Spleen (tissue), 11 donors: Measurements from ENCODE around the gene FBXL4. TPM values are rescaled to one million over a fixed set of nuclear protein-coding genes. Genes with fewer than 3 reads are reported as not detected.
A peak's percentile ranks its signal among the peaks of the same experiment; 100 is the strongest.

Source experiments
- DNase-seq: peaks from one replicate; pipeline ENCODE4 v3.0.0-alpha.2; 2020
- H3K27ac ChIP-seq, 8 donors: fragments of 200-600 bp; sonication (generic) in 7 of 8; 1 replicate in 4 of 8; 2 replicates in 4 of 8; pipeline versions ENCODE4 v1.5.0 to v1.8.0; 2016 to 2021; ENCODE audit warnings: inconsistent platforms in 4 of 8, mild to moderate bottlenecking in 4 of 8, moderate library complexity in 1 of 8
- H3K27me3 ChIP-seq, 7 donors: fragments of 200-600 bp; sonication (generic) in 6 of 7; replicated peaks in 1 of 7; 1 replicate in 4 of 7; 2 replicates in 3 of 7; pipeline versions ENCODE4 v1.5.0 to v1.8.0; 2016 to 2021; ENCODE audit warnings: inconsistent platforms in 3 of 7, mild to moderate bottlenecking in 1 of 7
- H3K36me3 ChIP-seq, 6 donors: fragments of 200-600 bp; sonication (generic) in 5 of 6; 1 replicate in 4 of 6; 2 replicates in 2 of 6; pipeline versions ENCODE4 v1.5.0 to v1.8.0; 2016 to 2021; ENCODE audit warnings: inconsistent platforms in 2 of 6
- H3K4me1 ChIP-seq, 6 donors: fragments of 200-600 bp; sonication (generic) in 5 of 6; 1 replicate in 3 of 6; 2 replicates in 3 of 6; pipeline versions ENCODE4 v1.5.0 to v1.8.0; 2016 to 2021; ENCODE audit warnings: inconsistent platforms in 3 of 6
- H3K4me3 ChIP-seq, 8 donors: fragments of 200-600 bp; sonication (generic) in 7 of 8; 1 replicate in 4 of 8; 2 replicates in 4 of 8; pipeline versions ENCODE4 v1.5.0 to v1.8.0; 2016 to 2021; ENCODE audit warnings: inconsistent platforms in 4 of 8, mild to moderate bottlenecking in 4 of 8, moderate library complexity in 2 of 8
- H3K9me3 ChIP-seq, 8 donors: fragments of 200-600 bp; sonication (generic) in 7 of 8; 1 replicate in 4 of 8; 2 replicates in 4 of 8; pipeline versions ENCODE4 v1.5.0 to v1.8.0; 2016 to 2021; ENCODE audit warnings: inconsistent platforms in 4 of 8
- POLR2A ChIP-seq, 3 donors: fragments of 450-650 bp; IDR thresholded peaks; one replicate each; pipeline ENCODE4 v1.5.1; 2017; ENCODE audit warnings: antibody characterized with exemption in 3 of 3, mild to moderate bottlenecking in 1 of 3
- POLR2AphosphoS5 ChIP-seq, 3 donors: sonication (generic); formaldehyde crosslinking; IDR thresholded peaks; one replicate each; pipeline ENCODE4 v1.5.1; 2017; ENCODE audit warnings: antibody characterized with exemption in 3 of 3
- WGBS, 5 donors: extraction: QIAGEN DNeasy Blood & Tissue Kit in 3 of 5; methylation state at CpG; one replicate each; pipeline versions ENCODE4 v1.1.5 to v1.1.7; 2013 to 2018; 5-methylcytosine and 5-hydroxymethylcytosine counted together
- intact Hi-C: fragments of 100-400 bp; cut with DNase I; formaldehyde crosslinking; loops from one replicate; pipeline ENCODE4 v1.15.0; 2023; ENCODE audit warnings: low total_unique reads
- polyA plus RNA-seq, 3 donors: library from polyadenylated mRNA; stranded (reverse); fragments of 200-250 nt; gene quantifications; one replicate each; pipeline ENCODE4 v1.2.1, GENCODE V29; 2013
- total RNA-seq, 7 donors: library from RNA; depleted of rRNA in 3 of 7; stranded (reverse); fragments of >200 nt in 3 of 7; fragmentation: NEBNext Ultra II Directional in 4 of 7; extraction: Animal tissue kit (Norgen Biotek cat#: 25700) in 4 of 7; gene quantifications; one replicate each; pipeline versions ENCODE4 v1.1.0 to v1.2.1, GENCODE V29; 2016 to 2021
- TF ChIP-seq, protein P1 (sequence below), 11 experiments: fragments of 200-600 bp in 7 of 11; fragments of 450-650 bp in 4 of 11; sonication (generic) in 4 of 11; IDR thresholded peaks in 8 of 11; conservative IDR thresholded peaks in 3 of 11; 1 replicate in 7 of 11; 2 replicates in 4 of 11; pipeline versions ENCODE4 v1.4.0 to v1.8.0; 2016 to 2021; ENCODE audit warnings: antibody characterized with exemption in 11 of 11, inconsistent platforms in 4 of 11, mild to moderate bottlenecking in 1 of 11
- donor health status: healthy with polysubstance abuse.
- donor health status: DM: no; HTN: no; CAD: no; lungs with moderate emphysema.
- donor health status: DM: no; HTN: no; CAD: no.
- donor health status: Bipolar disorder and iron deficiency.
- donor health status: healthy.
- donor health status: DM: no; HTN: no; CAD: no.
- donor health status: DM: yes; HTN: yes; CAD: no.

The FBXL4 gene
- total and polyA plus RNA-seq, 10 donors, result 2.7 to 27.0 (median 19.1) TPM

DNA sequence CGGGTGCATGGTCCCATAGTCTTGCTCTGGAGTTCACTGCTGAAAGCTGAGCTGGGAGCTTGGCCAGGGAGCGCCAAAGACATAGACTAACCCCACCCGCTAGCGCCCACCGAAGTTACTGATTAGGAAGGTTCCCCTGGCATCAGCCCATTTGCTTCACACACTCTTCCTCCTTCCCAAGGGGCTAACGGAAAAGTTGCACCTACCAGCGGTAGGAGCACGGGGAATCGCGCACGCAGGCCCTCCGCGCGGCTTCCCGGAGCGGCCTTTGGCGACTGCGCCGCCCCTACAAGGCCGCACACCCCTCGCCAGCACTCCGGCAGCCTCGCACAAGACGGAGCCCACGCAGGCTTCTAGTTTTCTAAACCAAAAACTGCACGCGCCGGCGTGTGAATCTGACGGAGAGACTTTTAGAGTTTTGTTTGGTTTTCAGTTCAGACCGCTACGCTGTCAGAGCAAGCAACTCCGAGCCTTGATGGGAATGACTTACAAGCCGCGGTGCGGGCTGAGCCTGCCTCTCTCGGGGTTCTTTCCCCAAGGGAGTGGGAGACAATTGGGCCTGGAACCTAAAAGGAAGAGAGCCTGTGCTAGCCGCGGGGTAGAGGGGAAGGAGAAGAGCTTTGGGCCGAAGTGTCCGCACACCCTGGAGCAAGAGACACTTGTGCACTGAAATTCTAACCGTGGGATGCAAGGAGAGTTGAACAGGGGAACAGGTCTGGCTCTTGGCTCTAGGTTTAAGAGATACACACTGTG is 114.3 kb downstream of the FBXL4 start:
- H3K27me3 ChIP-seq, result peaks cover 24 to 100% (median 99%) of the 10 kb centered on the region in 7 donors
- peak; percentile 73 for DNase-seq
- 0 to 2% (median 1%) methylated on average over 20 to 42 of the region's 42 CpGs for WGBS, 5 donors

DNA sequence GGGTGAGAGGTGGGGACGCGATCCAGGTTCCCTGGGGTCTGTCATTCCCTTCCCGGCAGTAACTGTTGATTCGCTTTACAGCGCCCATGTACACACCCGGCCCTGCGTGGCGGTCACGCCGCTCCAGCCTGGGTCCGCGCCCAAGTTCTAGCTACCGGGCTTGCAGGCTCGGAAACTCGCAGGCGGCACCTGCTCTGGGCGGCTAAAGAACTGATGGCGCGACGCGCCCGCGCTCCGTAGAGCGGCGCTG is 114.8 kb downstream of the FBXL4 start:
- Histone ChIP-seq H3K4me1 (peaks cover 41 to 82% (median 58%) of the 10 kb centered on the region in 6 donors), H3K27ac (no peak overlapping the region), H3K36me3 (no peaks in the 10 kb centered on the region), H3K9me3 (no peaks in the 10 kb centered on the region), H3K27me3 (peaks cover 24 to 100% (median 98%) of the 10 kb centered on the region in 7 donors), H3K4me3 (peak overlapping the region in 7 of 8 donors; percentile 46 to 82 (median 61))
- TF ChIP-seq, protein P1, sequence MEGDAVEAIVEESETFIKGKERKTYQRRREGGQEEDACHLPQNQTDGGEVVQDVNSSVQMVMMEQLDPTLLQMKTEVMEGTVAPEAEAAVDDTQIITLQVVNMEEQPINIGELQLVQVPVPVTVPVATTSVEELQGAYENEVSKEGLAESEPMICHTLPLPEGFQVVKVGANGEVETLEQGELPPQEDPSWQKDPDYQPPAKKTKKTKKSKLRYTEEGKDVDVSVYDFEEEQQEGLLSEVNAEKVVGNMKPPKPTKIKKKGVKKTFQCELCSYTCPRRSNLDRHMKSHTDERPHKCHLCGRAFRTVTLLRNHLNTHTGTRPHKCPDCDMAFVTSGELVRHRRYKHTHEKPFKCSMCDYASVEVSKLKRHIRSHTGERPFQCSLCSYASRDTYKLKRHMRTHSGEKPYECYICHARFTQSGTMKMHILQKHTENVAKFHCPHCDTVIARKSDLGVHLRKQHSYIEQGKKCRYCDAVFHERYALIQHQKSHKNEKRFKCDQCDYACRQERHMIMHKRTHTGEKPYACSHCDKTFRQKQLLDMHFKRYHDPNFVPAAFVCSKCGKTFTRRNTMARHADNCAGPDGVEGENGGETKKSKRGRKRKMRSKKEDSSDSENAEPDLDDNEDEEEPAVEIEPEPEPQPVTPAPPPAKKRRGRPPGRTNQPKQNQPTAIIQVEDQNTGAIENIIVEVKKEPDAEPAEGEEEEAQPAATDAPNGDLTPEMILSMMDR (IDR thresholded peaks at IDR 0.05 in 8 of 11, conservative IDR thresholded peaks at IDR 0.05 in 3 of 11), result no peak
- TF ChIP-seq POLR2AphosphoS5 (IDR thresholded peaks at IDR 0.05) (no peak), POLR2A (IDR thresholded peaks at IDR 0.05) (no peak)
- peak; percentile 81 for DNase-seq
- WGBS, 5 donors, result 1 to 4% (median 2%) methylated on average over 22 to 26 of the region's 26 CpGs
- intact Hi-C loops, result no loop called here

More for the DNA sequence above, 114.3 kb downstream of the FBXL4 start:
- H3K36me3 ChIP-seq, result no peaks in the 10 kb centered on the region
- H3K4me3 ChIP-seq, result peak overlapping the region; percentile 46 to 82 (median 59)
- H3K27ac ChIP-seq, result no peak overlapping the region
- TF ChIP-seq POLR2AphosphoS5 (IDR thresholded peaks at IDR 0.05) (no peak), POLR2A (IDR thresholded peaks at IDR 0.05) (no peak)
- TF ChIP-seq, protein P1 (IDR thresholded peaks at IDR 0.05 in 8 of 11, conservative IDR thresholded peaks at IDR 0.05 in 3 of 11), result no peak
- H3K9me3 ChIP-seq, result no peaks in the 10 kb centered on the region
- peaks cover 36 to 77% (median 53%) of the 10 kb centered on the region in 6 donors for H3K4me1 ChIP-seq
- intact Hi-C loops, result no loop called here

DNA sequence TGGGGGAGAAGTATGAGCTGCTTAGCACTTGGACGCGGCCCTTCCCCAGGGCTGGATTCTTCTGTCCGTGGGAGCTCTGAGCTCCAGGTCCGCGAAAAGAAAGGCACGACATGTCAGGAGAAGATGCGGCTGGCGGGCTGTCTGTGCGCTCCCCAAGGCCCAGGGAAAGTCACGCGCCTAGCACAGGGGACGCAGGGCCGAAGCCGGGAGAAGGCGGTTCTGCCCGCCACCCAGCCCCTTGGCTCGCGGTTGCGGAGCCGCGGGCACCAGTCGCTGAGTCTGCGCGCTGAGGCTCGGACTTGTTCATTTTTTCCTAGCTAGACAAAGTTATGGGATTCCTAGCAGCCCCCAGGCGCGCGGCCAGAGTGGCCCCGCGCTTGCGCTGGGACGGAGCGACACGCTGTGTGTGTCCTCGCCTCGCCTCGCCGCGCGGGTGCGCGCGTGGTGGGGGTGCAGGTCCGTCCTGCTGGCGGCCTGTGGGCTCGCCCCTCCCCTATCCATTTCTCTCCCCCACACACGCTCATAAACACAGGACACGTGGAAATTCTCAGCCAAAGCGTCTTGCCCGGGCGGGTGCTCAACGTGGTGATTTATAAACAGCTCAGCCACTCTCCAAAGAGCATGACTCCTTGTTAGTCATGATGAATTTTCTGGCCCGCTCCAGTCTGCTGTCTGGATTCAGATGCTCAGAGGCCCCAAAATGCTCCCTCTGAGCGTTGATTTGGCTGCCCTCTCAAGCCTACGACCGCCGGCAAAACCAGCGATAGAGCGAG is 115.3 kb downstream of the FBXL4 start:
- 2 to 6% (median 3%) methylated on average over 34 to 59 of the region's 59 CpGs for WGBS, 5 donors
- intact Hi-C loops, result no loop called here
- peaks cover 43 to 88% (median 62%) of the 10 kb centered on the region in 6 donors for H3K4me1 ChIP-seq
- no peaks in the 10 kb centered on the region for H3K9me3 ChIP-seq
- no peaks in the 10 kb centered on the region for H3K36me3 ChIP-seq
- peak; percentile 74 for DNase-seq
- peaks cover 23 to 100% (median 98%) of the 10 kb centered on the region in 7 donors for H3K27me3 ChIP-seq
- peak overlapping the region in 7 of 8 donors; percentile 18 to 82 (median 61) for H3K4me3 ChIP-seq
- TF ChIP-seq POLR2AphosphoS5 (IDR thresholded peaks at IDR 0.05), result no peak
- TF ChIP-seq, protein P1 (IDR thresholded peaks at IDR 0.05 in 8 of 11, conservative IDR thresholded peaks at IDR 0.05 in 3 of 11), result no peak
- TF ChIP-seq POLR2A (IDR thresholded peaks at IDR 0.05), result no peak
- H3K27ac ChIP-seq, result no peak overlapping the region

DNA sequence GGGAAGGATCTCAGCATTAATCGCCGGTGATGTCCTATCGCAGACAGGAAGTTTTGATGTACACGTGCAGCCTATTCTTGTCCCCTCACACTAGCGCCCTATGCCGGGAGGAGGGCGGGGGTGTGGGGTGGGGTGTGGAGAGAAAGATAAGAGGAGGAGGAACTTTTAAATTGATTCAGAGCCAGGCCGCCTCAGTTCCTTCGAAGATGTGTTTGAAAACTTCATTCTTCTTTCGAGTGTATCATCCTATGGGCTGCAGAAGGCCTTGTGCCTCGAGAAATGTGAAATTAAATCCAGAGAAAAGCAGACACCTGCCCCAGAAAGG is 115.8 kb downstream of the FBXL4 start:
- H3K4me3 ChIP-seq, result peak overlapping the region in 2 of 8 donors; percentile 63 to 82
- 3 to 5% (median 4%) methylated on average over 11 of the region's 11 CpGs for WGBS, 5 donors
- peaks cover 44 to 88% (median 65%) of the 10 kb centered on the region in 6 donors for H3K4me1 ChIP-seq

More for the DNA sequence above, 115.8 kb downstream of the FBXL4 start:
- H3K36me3 ChIP-seq, result no peaks in the 10 kb centered on the region
- H3K9me3 ChIP-seq, result no peaks in the 10 kb centered on the region
- intact Hi-C loops, result no loop called here
- TF ChIP-seq POLR2AphosphoS5 (IDR thresholded peaks at IDR 0.05) (no peak), POLR2A (IDR thresholded peaks at IDR 0.05) (no peak)
- TF ChIP-seq, protein P1 (IDR thresholded peaks at IDR 0.05 in 8 of 11, conservative IDR thresholded peaks at IDR 0.05 in 3 of 11), result no peak
- peaks cover 20 to 100% (median 98%) of the 10 kb centered on the region in 7 donors for H3K27me3 ChIP-seq
- no peak overlapping the region for H3K27ac ChIP-seq
- no peak for DNase-seq
